ENCODE data around the gene AP2A1.
A peak's percentile ranks its signal among the peaks of the same experiment; 100 is the strongest.

The AP2A1 gene

GRCh38 chr19:49766007-49766929, 533 bp upstream of the AP2A1 start:
- DNase-seq (ENCODE audit: low read depth in 2 of 2) = peak; percentile 96 to 98

- DNase-seq (ENCODE audit: low read depth in 2 of 2) = no peak
These were observed 580 bp downstream of the AP2A1 start for GRCh38 chr19:49767381-49767780.

GRCh38 chr19:49767967-49768581, 1.3 kb downstream of the AP2A1 start:
- no peak for DNase-seq (ENCODE audit: low read depth in 2 of 2)

GRCh38 chr19:49770529-49770928, 3.7 kb downstream of the AP2A1 start:
- DNase-seq (ENCODE audit: low read depth in 2 of 2) = no peak

GRCh38 chr19:49771674-49772139, 4.9 kb downstream of the AP2A1 start:
- no peak for DNase-seq (ENCODE audit: low read depth in 2 of 2)

- DNase-seq (ENCODE audit: low read depth in 2 of 2) = no peak
These were observed 6.1 kb downstream of the AP2A1 start for GRCh38 chr19:49772850-49773432.

- DNase-seq (ENCODE audit: low read depth in 2 of 2) = no peak
These were observed 7.0 kb downstream of the AP2A1 start for GRCh38 chr19:49773663-49774350.

- no peak for DNase-seq (ENCODE audit: low read depth in 2 of 2)
These were observed 8.2 kb downstream of the AP2A1 start for GRCh38 chr19:49774969-49775368.

- DNase-seq (ENCODE audit: low read depth in 2 of 2) = no peak
These were observed 9.1 kb downstream of the AP2A1 start for GRCh38 chr19:49775742-49776370.

GRCh38 chr19:49776371-49776764, 9.6 kb downstream of the AP2A1 start:
- no peak for DNase-seq (ENCODE audit: low read depth in 2 of 2)

GRCh38 chr19:49779731-49780555, 13.1 kb downstream of the AP2A1 start:
- no peak for DNase-seq (ENCODE audit: low read depth in 2 of 2)

GRCh38 chr19:49780861-49781260, 14.1 kb downstream of the AP2A1 start:
- no peak for DNase-seq (ENCODE audit: low read depth in 2 of 2)

- DNase-seq (ENCODE audit: low read depth in 2 of 2) = no peak
These were observed 14.6 kb downstream of the AP2A1 start for GRCh38 chr19:49781394-49781793.

GRCh38 chr19:49782515-49782914, 15.7 kb downstream of the AP2A1 start:
- no peak for DNase-seq (ENCODE audit: low read depth in 2 of 2)

- DNase-seq (ENCODE audit: low read depth in 2 of 2) = no peak
These were observed 19.6 kb downstream of the AP2A1 start for GRCh38 chr19:49786376-49786820.

GRCh38 chr19:49787746-49788145, 20.9 kb downstream of the AP2A1 start:
- no peak for DNase-seq (ENCODE audit: low read depth in 2 of 2)

GRCh38 chr19:49788857-49789256, 22.1 kb downstream of the AP2A1 start:
- DNase-seq (ENCODE audit: low read depth in 2 of 2) = no peak

- DNase-seq (ENCODE audit: low read depth in 2 of 2) = no peak
These were observed 24.1 kb downstream of the AP2A1 start for GRCh38 chr19:49790866-49791265.

- no peak for DNase-seq (ENCODE audit: low read depth in 2 of 2)
These were observed 25.1 kb downstream of the AP2A1 start for GRCh38 chr19:49791776-49792445.

All from stimulated activated CD8-positive, alpha-beta memory T cell treated with anti-CD3 and anti-CD28 coated beads, Interleukin-7, amount 100 ng/mL, for 1 hour (primary cell).